ENCODE results near the gene TFRC.

TFRC gene

GRCh38 chr3:196122021-196122687, 40.3 kb upstream of the TFRC start:
- intact Hi-C loops (cut with DNase I; ENCODE audit: low total_unique reads): no loop called here
- no peaks in the 10 kb centered on the region for H3K9me3 ChIP-seq
- H3K27ac ChIP-seq: no peak overlapping the region
- H3K4me1 ChIP-seq: no peaks in the 10 kb centered on the region
- no peak for TF ChIP-seq CTCF (IDR thresholded peaks at IDR 0.05)
- no peak overlapping the region for H3K4me3 ChIP-seq
- H3K36me3 ChIP-seq: no peaks in the 10 kb centered on the region
- no peak for DNase-seq
- no peaks in the 10 kb centered on the region for H3K27me3 ChIP-seq

GRCh38 chr3:196121066-196121465, 39.2 kb upstream of the TFRC start:
- H3K9me3 ChIP-seq: no peaks in the 10 kb centered on the region
- TF ChIP-seq CTCF (IDR thresholded peaks at IDR 0.05): no peak
- no peaks in the 10 kb centered on the region for H3K27me3 ChIP-seq
- H3K27ac ChIP-seq: no peak overlapping the region
- H3K36me3 ChIP-seq: no peaks in the 10 kb centered on the region
- no peaks in the 10 kb centered on the region for H3K4me1 ChIP-seq
- H3K4me3 ChIP-seq: no peak overlapping the region
- intact Hi-C loops (cut with DNase I; ENCODE audit: low total_unique reads): no loop called here
- DNase-seq: no peak

- Histone ChIP-seq H3K27me3 (no peaks in the 10 kb centered on the region), H3K4me3 (no peak overlapping the region), H3K4me1 (no peaks in the 10 kb centered on the region), H3K27ac (no peak overlapping the region), H3K36me3 (no peaks in the 10 kb centered on the region), H3K9me3 (no peaks in the 10 kb centered on the region)
- peak; percentile 57 to 71 for DNase-seq
- TF ChIP-seq CTCF (IDR thresholded peaks at IDR 0.05): no peak
- intact Hi-C loops (cut with DNase I; ENCODE audit: low total_unique reads): no loop called here
Observed at GRCh38 chr3:196120291-196120951, 38.5 kb upstream of the TFRC start.

- H3K27me3 ChIP-seq: no peaks in the 10 kb centered on the region
- no peaks in the 10 kb centered on the region for H3K9me3 ChIP-seq
- intact Hi-C loops (cut with DNase I; ENCODE audit: low total_unique reads): no loop called here
- H3K36me3 ChIP-seq: no peaks in the 10 kb centered on the region
- no peak overlapping the region for H3K27ac ChIP-seq
- DNase-seq: no peak
- TF ChIP-seq CTCF (IDR thresholded peaks at IDR 0.05): no peak
- H3K4me3 ChIP-seq: no peak overlapping the region
- H3K4me1 ChIP-seq: no peaks in the 10 kb centered on the region
Observed at GRCh38 chr3:196117809-196118208, 35.9 kb upstream of the TFRC start.

- Histone ChIP-seq H3K36me3 (no peaks in the 10 kb centered on the region), H3K4me3 (no peak overlapping the region), H3K4me1 (no peaks in the 10 kb centered on the region), H3K9me3 (no peaks in the 10 kb centered on the region), H3K27me3 (no peaks in the 10 kb centered on the region), H3K27ac (no peak overlapping the region)
- DNase-seq: no peak
- no peak for TF ChIP-seq CTCF (IDR thresholded peaks at IDR 0.05)
- intact Hi-C loops (cut with DNase I; ENCODE audit: low total_unique reads): no loop called here
Observed at GRCh38 chr3:196115678-196116083, 33.8 kb upstream of the TFRC start.
